ENCODE data around the gene NCAPD3. TPM values are rescaled to one million over a fixed set of nuclear protein-coding genes. Genes with fewer than 3 reads are reported as not detected.

The NCAPD3 gene
- total RNA-seq, 1 experiment from 2014 or later, result 49.6 TPM

- CTCF ChIA-PET, result no interaction called here
- Histone ChIP-seq H3K79me2 (ENCODE audit: low read depth) (peaks cover 26% of the 10 kb centered on the region; the same call in 1 of the 2 replicates), H3F3A (ENCODE audit: insufficient read depth, low read depth) (no peaks in the 10 kb centered on the region), H2AFZ (no peak overlapping the region), H3K4me2 (no peak overlapping the region), H3K4me3 (no peak overlapping the region), H3K4me1 (replicated peaks; ENCODE audit: insufficient read depth) (peaks cover 10% of the 10 kb centered on the region; the same call in 1 of the 2 replicates), H3K9me3 (ENCODE audit: insufficient read depth, low read depth) (no peaks in the 10 kb centered on the region), H4K20me1 (ENCODE audit: insufficient read depth) (no peaks in the 10 kb centered on the region), H3K9me2 (ENCODE audit: insufficient read depth) (no peaks in the 10 kb centered on the region), H3K36me3 (ENCODE audit: low read depth) (no peaks in the 10 kb centered on the region), H3K27ac (no peak overlapping the region), H3K27me3 (ENCODE audit: insufficient read depth, low read depth) (no peaks in the 10 kb centered on the region)
- TF ChIP-seq EZH2 (IDR thresholded peaks at IDR 0.05; ENCODE audit: low read depth) (no peak), CTCF (conservative IDR thresholded peaks at IDR 0.05) (no peak)
- DNase-seq, result no peak
- BruUV-seq (replicated peaks), result no TSS peak
- intact Hi-C loops (cut with micrococcal nuclease; ENCODE audit: unreplicated experiment), result no loop called here
- POLR2A ChIA-PET (ENCODE audit: unreplicated experiment), result no interaction called here
Measured at GRCh38 chr11:134230339-134230738, 6.6 kb upstream of the NCAPD3 start.

GRCh38 chr11:134229126-134229790 is 5.5 kb upstream of the NCAPD3 start:
- ChIA-PET POLR2A (ENCODE audit: unreplicated experiment) (no interaction called here), CTCF (no interaction called here)
- DNase-seq, result no peak

GRCh38 chr11:134228625-134229024 is 4.9 kb upstream of the NCAPD3 start:
- Histone ChIP-seq H3K4me1 (replicated peaks; ENCODE audit: insufficient read depth) (peaks cover 10% of the 10 kb centered on the region; the same call in 1 of the 2 replicates), H3K4me2 (no peak overlapping the region), H4K20me1 (ENCODE audit: insufficient read depth) (no peaks in the 10 kb centered on the region), H3F3A (ENCODE audit: insufficient read depth, low read depth) (no peaks in the 10 kb centered on the region), H3K27me3 (ENCODE audit: insufficient read depth, low read depth) (no peaks in the 10 kb centered on the region), H3K79me2 (ENCODE audit: low read depth) (peaks cover 28% of the 10 kb centered on the region; the same call in 1 of the 2 replicates), H3K27ac (no peak overlapping the region), H3K9me3 (ENCODE audit: insufficient read depth, low read depth) (no peaks in the 10 kb centered on the region), H2AFZ (no peak overlapping the region), H3K9me2 (ENCODE audit: insufficient read depth) (no peaks in the 10 kb centered on the region), H3K36me3 (ENCODE audit: low read depth) (no peaks in the 10 kb centered on the region), H3K4me3 (no peak overlapping the region)
- no peak for TF ChIP-seq EZH2 (IDR thresholded peaks at IDR 0.05; ENCODE audit: low read depth)
- POLR2A ChIA-PET (ENCODE audit: unreplicated experiment), result no interaction called here
- intact Hi-C loops (cut with micrococcal nuclease; ENCODE audit: unreplicated experiment), result no loop called here
- no TSS peak for BruUV-seq (replicated peaks)
- CTCF ChIA-PET, result no interaction called here
- no peak for DNase-seq

More at GRCh38 chr11:134229126-134229790, 5.5 kb upstream of the NCAPD3 start:
- intact Hi-C loops (cut with micrococcal nuclease; ENCODE audit: unreplicated experiment), result no loop called here
- no peak overlapping the region for H3K27ac ChIP-seq
- H3K9me3 ChIP-seq (ENCODE audit: insufficient read depth, low read depth), result no peaks in the 10 kb centered on the region
- H3K4me2 ChIP-seq, result no peak overlapping the region
- no peak for TF ChIP-seq EZH2 (IDR thresholded peaks at IDR 0.05; ENCODE audit: low read depth)
- no peak for TF ChIP-seq CTCF (conservative IDR thresholded peaks at IDR 0.05)
- peaks cover 10% of the 10 kb centered on the region; the same call in 1 of the 2 replicates for H3K4me1 ChIP-seq (replicated peaks; ENCODE audit: insufficient read depth)
- H3K36me3 ChIP-seq (ENCODE audit: low read depth), result no peaks in the 10 kb centered on the region
- H2AFZ ChIP-seq, result no peak overlapping the region
- peaks cover 28% of the 10 kb centered on the region; the same call in 1 of the 2 replicates for H3K79me2 ChIP-seq (ENCODE audit: low read depth)
- H3K27me3 ChIP-seq (ENCODE audit: insufficient read depth, low read depth), result no peaks in the 10 kb centered on the region
- H3K9me2 ChIP-seq (ENCODE audit: insufficient read depth), result no peaks in the 10 kb centered on the region
- H3K4me3 ChIP-seq, result no peak overlapping the region
- H4K20me1 ChIP-seq (ENCODE audit: insufficient read depth), result no peaks in the 10 kb centered on the region
- no peaks in the 10 kb centered on the region for H3F3A ChIP-seq (ENCODE audit: insufficient read depth, low read depth)
- BruUV-seq (replicated peaks), result no TSS peak
